Daoy (cell line): ENCODE results near the gene TCF7L2. TPM values are rescaled to one million over a fixed set of nuclear protein-coding genes. Genes with fewer than 3 reads are reported as not detected.

Experiments
- DNase-seq: peaks from one replicate; pipeline ENCODE4 v3.0.0-alpha.2; 2015; ENCODE audit warnings: low read depth
- total RNA-seq: library from RNA; depleted of rRNA; stranded (reverse); fragments of >200 nt; shearing (Covaris generic); gene quantifications from 2 replicates; pipeline ENCODE4 v1.2.3, GENCODE V29; 2014

The TCF7L2 gene
- total RNA-seq, 1 experiment from 2014 or later, result 1.9 TPM

DNA sequence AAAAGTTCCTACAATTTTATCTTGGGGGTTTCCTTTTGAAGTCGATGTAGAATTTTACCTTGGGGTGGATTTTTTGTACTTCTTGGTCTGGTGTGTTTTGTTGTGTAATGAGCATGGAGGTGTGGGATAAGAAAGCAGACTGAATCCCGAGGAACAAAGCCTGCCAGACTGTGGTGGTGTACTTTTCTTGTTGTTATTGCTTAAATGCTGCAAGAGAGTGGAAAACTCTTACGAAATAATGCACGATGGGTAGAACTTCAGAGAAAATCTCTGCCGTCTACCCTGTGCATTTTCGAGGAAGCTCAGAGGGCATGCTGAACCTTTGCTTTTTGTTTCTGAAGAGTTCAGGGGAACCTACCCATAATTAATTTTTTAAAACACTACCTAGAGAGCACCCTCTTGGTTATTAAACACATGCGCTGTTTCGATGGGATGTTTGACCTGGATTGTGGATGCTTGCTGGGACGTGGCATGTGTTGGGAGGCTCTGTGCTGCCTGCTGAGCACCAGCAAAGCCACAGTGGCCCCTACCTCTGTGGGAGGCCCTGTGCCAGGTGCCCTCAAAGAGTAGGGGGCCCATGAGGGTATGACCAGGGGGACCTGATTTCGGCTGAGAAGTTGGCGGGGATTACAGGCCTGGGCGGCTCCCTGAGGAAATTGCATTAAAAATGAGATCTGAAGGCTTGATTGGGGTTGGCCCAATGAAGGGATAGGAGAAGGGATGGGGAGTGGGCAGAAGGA is 94.1 kb downstream of the TCF7L2 start:
- DNase-seq, result no peak

DNA sequence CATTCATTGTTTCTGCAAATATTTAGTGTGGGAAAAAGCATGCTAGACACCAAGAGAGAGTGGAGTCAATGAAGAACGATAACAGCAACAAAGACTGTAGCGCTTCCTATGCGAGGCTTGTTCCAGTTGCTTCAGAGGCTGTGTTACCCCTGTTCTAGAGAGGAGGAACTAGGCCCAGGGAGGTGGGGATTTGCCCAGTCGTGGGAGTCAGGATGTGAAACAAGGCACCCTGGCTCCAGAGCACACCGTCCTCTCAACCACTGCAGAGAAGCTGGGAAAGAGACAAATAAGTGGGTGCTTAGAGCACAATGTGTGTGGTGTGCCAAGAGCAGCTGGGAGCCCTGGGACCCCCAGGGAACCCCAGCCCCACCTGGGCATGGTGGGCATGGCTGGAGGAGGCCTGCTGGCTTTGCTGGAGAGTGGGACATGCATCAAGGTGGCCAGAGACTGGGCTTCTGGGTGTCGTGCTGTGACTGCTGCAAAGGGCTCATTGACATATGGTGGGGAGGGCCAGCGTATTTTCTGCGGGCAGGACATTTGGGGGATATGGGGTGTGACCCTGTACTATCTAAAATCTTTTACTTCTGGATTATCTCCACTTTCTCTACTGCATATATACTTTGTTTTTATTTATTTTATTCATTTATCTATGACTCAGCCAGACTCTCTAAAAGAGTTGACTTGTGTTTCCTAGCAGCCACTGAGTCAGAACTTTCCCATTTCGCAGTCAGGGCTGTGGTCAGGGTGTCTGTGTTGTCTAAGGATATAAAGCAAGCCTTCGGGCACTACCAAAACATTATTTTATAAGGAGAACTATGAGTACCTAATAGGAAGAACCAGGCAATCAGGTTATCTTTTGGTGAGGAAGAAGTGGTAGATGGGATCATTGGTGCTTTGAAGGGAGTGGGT is 95.4 kb downstream of the TCF7L2 start:
- peak; percentile 84 for DNase-seq

DNA sequence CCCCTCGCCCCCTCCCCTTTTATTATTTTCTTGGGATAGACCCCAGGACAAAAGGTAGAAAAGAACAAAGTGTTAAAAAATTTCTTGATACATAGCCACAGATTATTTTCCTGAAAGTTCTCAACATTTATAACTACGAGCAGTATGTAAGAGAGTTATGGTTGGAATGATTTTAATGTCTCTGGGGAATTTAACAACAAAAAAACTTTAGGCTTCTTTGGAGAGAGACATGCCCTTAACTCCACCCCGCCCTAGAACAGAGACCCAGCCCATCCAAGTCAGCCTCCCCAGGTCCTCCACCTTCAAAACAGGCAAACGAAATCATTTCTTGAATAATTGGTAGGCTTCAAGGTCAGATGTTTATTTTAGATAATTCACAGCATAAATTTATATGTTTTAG is 97.1 kb downstream of the TCF7L2 start:
- DNase-seq, result no peak

DNA sequence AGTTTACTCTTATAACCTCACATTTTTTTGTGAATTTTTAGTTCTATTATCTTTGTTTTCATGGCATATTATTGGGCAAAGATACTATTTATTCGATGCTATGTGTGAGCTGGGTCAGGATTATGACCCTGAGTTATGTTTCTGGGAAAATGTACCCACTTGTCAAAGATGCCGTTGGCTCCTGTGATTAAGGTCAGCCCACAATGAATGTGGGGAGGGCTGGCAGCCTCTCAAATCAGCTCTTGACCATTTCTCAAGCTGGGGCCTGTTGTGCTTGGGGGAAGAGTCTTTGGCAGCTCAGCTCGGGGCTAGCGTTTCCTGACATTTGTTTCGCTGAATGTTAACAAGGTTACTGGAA is 97.5 kb downstream of the TCF7L2 start:
- DNase-seq, result peak; percentile 38

DNA sequence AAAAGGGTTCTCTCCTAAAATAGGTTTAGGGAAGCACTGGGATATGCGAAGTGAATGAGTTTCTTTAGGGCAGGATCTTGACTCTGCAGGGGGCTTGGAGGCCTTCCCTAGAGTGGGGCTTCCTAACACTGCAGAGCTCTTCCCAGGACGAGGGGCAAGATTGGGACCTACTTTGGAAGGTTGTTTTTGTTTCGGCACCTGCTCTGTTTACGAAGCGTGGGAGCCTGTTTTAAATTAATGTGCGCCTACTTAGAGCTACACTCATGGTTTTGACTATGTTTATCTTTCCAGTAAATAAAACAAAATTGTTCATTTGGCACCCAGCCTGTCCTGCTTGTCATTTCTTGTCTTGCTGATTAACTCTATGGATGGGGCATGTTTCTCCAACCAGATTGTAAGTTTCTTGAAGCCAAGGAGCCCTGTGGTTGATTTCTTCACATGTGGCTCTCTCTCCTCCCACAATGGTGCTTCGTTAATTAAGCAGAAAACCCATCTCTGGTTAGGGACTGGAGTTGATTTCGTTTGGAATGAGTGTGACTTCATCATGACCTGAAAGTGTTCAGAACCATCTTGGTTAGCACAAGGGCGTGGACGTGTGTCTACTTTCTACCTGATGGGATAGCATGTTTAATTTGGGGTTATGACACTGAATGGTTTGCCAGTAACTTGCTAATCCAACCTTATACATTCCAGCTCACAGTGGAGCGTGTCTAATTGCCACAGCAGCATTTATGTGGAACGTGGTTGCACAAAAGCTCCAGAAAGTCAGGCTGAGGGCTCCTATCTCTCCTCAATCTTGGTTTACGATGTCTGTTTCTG is 98.1 kb downstream of the TCF7L2 start:
- no peak for DNase-seq

DNA sequence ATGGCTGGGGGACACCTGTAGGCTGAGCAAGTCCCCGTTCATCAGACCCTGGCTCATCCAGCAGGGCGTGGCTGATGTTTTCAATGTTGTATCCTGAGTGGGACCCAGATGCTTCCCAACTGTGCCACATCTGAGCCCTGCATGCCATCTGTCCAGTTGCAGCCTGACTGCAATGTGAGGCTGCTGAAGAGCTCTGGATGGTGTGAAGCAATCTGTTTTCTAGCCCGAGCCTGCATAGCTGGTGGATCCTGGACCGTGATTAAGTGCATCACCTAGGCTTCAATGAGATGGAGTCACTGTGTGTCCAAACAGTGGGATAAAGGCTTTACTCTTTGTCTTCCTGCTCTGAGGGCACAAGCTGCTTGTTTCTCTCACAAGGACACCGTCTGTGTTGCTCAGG is 99.8 kb downstream of the TCF7L2 start:
- no peak for DNase-seq

DNA sequence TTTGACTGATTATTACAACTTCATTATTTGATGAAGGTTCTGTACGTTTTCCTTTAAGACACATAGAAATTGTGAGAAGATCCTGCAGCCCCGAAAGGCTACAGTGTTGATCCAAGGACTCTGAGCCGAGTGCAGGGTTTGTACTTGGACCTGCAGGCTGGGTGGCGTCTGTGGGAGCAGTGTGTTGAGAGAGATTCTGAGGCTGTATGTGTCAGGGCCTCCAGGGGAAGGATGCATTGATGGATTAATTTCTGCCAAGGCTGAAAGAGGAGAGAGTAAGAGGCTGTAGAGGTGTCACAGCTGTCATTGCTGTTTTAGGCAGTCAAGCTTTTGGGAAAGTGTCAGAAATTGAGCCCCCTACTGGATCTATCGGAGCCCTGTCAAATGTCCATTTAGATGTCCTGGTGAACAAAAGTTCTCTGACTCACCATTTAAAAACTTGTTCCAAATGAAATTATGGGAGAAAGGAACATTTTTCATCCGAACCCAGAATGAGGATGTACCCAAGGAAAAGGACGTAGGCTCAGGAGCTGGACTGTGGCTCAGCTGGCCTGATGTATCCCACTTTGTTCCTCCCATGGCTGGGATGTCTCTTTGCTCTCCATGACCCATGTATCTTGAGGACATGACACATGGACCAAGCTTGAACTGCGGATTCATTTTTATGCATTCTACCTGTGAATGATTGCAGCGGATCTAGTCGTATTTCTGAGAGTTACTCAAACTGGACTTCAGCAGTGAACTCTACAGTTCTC is 102.2 kb downstream of the TCF7L2 start:
- DNase-seq, result no peak

DNA sequence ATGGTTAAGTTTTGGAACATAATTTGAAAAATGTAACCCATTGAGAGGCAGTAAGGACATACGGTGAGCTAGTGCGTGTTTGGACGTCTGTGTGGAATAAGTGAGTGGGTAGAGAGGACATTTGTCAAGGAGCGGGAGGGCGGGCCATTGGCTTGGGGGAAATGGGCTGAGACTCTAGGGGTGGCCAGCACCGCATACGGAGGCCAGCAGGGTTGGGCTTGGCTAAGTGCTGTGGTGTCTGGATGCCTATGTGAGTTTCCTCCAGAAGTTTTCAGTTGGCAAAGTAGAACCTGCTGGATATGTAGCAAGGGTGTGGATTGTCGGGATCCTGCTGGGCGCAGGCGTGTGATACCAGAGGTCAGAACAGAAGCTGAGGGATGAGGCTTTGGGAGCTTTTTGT is 103.0 kb downstream of the TCF7L2 start:
- DNase-seq, result no peak

DNA sequence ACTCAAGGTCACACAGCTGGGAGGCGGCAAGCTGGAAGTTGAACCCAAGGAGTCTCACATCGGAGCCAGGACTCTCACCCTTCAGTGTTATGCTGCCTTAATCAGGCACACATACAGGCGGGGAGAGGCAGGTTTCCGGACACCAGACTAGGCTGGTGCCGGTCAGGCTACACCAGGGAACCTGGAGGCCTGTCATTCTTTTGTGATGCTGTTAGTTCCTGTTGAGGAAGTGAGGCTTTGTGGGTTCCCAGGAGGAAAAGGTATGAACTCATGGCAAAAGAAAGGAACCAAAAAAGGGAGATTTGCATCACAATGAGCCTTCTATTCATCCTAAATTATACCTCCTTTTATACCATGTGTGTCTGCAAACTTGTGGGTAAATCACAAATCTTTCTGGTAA is 103.8 kb downstream of the TCF7L2 start:
- peak; percentile 67 for DNase-seq

DNA sequence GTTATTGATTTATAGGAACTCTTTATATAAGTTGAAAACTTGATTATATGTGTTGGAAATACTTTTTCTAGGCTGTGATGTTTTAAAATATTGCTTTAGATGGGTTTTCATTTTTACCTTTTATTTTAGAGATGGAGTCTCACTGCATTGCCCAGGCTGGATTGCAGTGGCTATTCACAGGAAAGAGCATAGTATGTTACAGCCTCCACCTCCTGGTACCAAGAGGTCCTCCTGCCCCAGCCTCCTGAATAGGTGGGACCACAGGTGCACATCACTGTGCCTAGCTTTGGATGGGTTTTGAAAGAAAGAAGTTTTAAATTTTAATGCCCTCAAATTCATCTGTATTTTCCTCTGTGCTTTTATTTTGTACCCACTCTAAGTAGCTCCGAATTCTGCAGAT is 105.4 kb downstream of the TCF7L2 start:
- no peak for DNase-seq

DNA sequence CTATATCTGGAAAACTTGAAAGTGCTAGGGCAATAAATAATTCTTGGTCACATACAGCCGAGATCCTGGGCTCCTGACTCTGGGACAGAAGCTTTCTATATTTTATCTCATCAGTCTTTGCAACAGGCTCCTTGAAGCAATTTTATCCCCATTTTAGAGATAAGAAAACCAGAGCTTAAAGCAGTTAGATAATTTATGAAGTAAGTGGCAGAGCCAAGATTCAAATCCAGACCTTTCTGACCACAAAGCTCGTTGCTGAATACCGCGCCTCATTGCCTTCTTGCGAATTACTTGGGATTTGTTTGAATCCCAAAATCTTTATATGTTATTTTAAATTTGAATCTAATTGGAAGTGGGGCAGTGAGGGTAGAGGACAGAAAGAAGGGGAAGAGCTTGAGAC is 106.0 kb downstream of the TCF7L2 start:
- DNase-seq, result peak; percentile 44

DNA sequence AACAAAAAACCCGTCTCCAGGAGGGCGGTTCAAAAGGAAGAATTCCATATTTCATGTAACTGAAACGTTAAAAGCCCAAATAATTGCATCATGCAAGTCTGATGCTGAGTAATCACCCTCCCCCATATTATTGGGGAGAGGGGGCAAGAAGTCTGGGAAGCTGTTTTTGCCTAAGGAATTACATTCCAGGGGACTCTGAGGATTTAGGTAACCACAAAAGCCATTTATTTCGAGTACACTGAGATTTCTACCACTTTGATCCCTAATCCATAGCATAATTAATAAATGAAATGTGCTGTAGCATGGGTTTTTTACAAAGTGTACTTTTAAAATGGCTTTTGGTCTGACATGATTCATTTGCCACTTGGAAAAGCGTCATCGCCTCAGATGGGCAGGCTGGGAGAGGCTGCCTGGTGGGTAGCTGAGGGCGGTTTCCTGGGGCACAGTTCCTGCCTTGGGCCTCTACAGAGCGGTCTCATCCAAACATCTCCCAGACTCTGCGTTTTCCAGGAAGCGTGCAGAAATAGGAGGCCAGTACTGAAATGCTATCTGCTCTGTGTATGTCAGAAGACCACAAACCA is 106.5 kb downstream of the TCF7L2 start:
- peak; percentile 92 for DNase-seq

DNA sequence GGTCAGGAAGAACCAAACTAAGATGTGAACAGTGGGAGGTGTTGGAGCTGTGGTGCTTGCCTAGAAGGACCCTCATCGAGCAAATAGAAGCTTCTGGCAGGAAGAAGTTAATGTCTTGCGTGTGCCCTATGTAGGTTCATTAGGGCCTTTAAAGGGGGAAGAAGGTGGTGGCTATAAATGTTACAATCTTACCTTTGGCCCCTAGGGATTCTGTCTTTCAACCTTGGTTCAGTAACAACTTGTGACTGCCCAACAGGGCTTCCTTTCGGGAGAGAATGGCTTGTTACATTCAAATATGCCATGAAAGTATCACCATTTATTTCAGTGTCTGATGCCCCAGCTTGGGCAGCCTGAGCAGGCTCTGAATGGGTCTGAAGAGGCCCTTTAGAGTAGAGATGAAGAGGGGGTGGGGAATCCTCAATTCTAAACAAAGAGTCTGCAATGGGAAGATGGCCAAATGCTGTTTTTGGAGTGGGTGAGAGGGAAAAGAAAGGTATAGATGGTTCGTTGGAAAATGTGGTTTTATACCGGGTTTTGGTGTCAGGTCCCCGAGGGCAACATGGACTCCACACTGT is 108.0 kb downstream of the TCF7L2 start:
- no peak for DNase-seq

DNA sequence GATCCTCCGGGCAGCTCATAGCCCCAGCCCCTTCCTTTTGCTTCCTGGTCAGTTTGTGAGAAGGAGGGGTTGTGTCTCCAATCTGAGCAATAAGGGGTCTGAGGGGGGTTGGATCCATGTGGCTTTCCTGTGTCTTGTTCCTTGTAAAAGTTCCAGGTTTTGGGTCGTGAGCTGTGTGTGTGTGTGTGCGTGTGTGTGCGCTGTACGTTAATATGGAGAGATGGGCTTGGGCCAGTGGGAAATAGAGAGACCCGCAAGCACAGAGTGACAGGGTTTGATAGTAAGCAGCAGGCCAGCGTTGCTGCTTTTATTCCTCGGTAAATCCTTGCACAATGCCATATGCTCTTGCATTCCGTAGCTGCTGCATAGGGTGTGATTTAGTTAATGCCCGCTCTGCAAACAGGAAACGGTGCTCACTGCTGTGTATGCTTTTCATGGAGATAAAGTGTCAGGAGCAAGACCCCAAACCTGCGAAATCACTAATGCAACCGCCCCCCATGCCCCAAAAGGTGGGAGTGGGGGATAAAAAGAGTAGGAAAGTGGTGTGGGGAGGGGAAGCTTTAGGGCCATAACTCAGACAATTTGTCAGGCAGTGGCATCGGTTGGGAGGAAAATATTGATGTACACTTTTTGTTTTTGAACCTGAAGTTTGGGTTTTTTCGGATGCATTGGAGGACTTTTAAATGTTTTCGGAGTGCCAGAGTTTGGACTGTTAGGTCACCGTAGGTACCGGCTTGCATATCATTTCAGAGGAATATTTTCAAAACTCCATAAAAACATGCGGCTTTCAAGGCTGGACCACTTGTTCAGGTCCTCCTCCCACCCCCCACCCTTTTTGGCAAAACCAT is 108.7 kb downstream of the TCF7L2 start:
- DNase-seq, result peak; percentile 52

DNA sequence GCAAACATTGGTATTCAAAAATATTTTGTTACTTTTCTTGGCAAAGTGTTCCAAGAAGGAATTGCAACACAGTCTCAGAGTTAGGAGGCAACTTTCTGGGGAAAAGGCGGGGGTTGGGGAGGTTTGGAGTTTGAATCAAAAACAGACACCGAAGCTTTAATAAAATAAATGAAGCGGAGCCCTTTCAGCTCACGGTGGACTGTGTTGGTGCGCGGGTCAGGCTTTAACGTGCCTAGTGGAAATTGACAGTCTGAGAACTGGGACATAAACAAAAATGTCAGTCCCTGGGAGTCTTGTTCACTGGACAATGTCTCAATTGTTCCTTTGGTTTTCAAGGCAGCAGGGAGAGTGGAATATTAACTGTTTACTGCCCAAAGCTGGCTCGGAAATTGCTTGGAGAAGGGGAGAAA is 109.3 kb downstream of the TCF7L2 start:
- DNase-seq, result no peak

DNA sequence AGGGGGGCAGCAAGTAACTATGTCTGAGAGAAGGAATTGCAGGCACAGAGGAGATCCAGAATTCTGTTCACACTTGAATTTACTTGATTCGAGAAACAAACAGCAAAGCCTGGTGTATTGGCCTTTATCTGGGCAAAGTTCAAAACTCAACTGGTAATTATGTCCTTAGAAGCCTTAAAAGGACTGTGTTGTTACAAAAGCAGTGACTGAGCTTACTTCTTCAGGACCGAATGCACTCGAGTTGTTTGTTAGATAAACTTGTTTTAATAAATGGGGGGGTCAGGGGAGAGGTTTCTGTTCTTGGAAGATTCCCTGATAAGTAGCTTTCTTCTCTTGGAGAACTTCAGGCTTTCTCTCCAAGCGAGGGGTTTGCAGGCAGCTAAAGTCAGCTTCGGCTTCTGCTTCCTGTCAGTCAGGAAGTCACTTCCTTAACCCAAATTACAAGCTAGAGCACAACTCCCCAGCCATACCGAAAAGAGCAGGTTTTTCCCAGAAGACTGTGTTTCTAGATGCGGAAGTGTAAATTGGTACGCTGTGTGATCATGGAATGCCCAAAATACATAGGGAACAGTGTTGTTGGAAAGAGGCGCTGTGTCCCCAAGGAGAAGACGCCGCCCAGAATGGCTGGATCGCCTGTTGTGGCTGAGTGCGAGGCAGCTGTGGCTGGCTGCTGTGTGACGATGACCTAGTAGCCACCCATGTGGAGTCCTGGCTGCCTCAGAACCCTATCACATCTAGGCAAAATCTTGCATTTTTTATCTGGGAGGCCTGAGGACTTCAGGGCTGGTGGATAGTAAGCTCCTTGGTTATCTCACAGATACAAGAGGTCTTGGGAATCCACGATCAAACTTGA is 110.4 kb downstream of the TCF7L2 start:
- no peak for DNase-seq

DNA sequence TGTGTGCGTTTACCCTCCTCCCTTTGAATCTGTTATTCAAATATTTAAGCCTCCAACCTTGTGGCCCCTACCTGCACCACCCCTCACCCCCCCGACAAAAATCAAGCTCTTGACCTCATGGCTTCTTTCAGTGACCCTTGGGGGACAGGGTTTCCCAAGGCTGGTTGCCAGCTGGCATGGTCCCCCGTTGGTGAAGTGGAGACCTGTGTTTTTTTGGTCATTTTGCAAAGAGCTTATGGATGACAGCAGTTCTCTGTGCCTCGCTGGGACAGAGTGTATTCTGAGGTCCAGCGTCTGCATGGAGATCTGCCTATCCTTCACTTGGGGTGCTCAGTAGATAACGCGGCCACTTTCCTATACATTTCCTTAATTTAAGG is 111.0 kb downstream of the TCF7L2 start:
- no peak for DNase-seq

DNA sequence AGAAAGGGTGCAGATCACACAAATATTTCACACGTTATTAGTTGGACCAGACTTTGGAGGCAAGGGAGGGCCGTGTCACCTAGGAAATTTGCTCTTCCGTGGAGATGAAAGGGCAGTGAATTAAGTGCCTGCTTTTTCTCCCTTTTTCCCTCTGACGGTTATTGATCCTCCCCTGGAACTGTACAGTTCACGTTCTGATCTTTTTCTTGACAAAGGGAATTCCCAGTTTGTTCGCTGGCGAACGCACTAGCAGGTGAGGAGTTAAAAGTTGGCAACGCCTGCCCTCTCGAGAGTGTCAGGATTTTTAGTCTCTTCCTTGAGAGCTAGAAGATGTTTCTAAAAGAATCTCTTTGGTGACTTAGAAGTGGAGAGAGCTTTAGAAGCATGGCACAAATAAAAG is 111.5 kb downstream of the TCF7L2 start:
- DNase-seq, result no peak
